MM.1S (cell line): ENCODE measurements around the gene YTHDF1.

ENCODE experiments used
- DNase-seq: peaks from one replicate; pipeline ENCODE4 v3.0.0-alpha.2; 2015
- H2AFZ ChIP-seq: fragments of 300-600 bp; sonication (generic); 2 replicates; pipeline ENCODE4 v1.6.0; 2016; ENCODE audit warnings: antibody characterized with exemption, low read length
- H3F3A ChIP-seq: fragments of 300-600 bp; sonication (generic); 2 replicates; pipeline ENCODE4 v1.6.1; 2016; ENCODE audit warnings: mild to moderate bottlenecking, antibody characterized with exemption, low read length, moderate library complexity, mixed read lengths; ENCODE audit not compliant: insufficient read depth
- H3K27ac ChIP-seq: fragments of 300-600 bp; sonication (generic); 2 replicates; pipeline ENCODE4 v1.5.1; 2016; ENCODE audit warnings: mild to moderate bottlenecking, low read length
- H3K27me3 ChIP-seq: fragments of 300-600 bp; sonication (generic); replicated peaks from 2 replicates; pipeline ENCODE4 v1.6.0; 2016; ENCODE audit warnings: low read length; ENCODE audit not compliant: insufficient read depth
- H3K36me3 ChIP-seq: fragments of 300-600 bp; sonication (generic); replicated peaks from 2 replicates; pipeline ENCODE4 v1.6.1; 2016; ENCODE audit warnings: mild to moderate bottlenecking, low read length, mixed read lengths; ENCODE audit not compliant: insufficient read depth
- H3K4me1 ChIP-seq: fragments of 300-600 bp; sonication (generic); 2 replicates; pipeline ENCODE4 v1.6.1; 2016; ENCODE audit warnings: low read length, mixed read lengths
- H3K4me2 ChIP-seq: fragments of 300-600 bp; sonication (generic); 2 replicates; pipeline ENCODE4 v1.6.0; 2016; ENCODE audit warnings: low read depth, low read length
- H3K4me3 ChIP-seq: fragments of 300-600 bp; sonication (generic); 2 replicates; pipeline ENCODE4 v1.5.1; 2016; ENCODE audit warnings: low read length, mixed read lengths
- H3K79me2 ChIP-seq: fragments of 300-600 bp; sonication (generic); 2 replicates; pipeline ENCODE4 v1.6.1; 2016; ENCODE audit warnings: mixed run types, low read length, mixed read lengths
- H3K9ac ChIP-seq: fragments of 300-600 bp; sonication (generic); 2 replicates; pipeline ENCODE4 v1.6.1; 2016; ENCODE audit warnings: low read length, mixed read lengths
- H3K9me2 ChIP-seq: fragments of 300-600 bp; sonication (generic); replicated peaks from 2 replicates; pipeline ENCODE4 v1.6.1; 2016; ENCODE audit warnings: mild to moderate bottlenecking, low read length, mixed read lengths; ENCODE audit not compliant: insufficient read depth
- H3K9me3 ChIP-seq: fragments of 300-600 bp; sonication (generic); replicated peaks from 2 replicates; pipeline ENCODE4 v1.6.1; 2016; ENCODE audit warnings: mild to moderate bottlenecking, low read length, mixed read lengths; ENCODE audit not compliant: insufficient read depth
- H4K20me1 ChIP-seq: fragments of 300-600 bp; sonication (generic); 2 replicates; pipeline ENCODE4 v1.6.1; 2016; ENCODE audit warnings: mild to moderate bottlenecking, low read length, moderate library complexity, mixed read lengths; ENCODE audit not compliant: insufficient read depth
- EZH2 ChIP-seq: fragments of 300-600 bp; sonication (generic); optimal IDR thresholded peaks from 2 replicates; pipeline ENCODE3; 2017; ENCODE audit warnings: low read depth, mild to moderate bottlenecking, antibody characterized with exemption, low read length, mixed read lengths
- EZH2phosphoT487 ChIP-seq: fragments of 300-600 bp; sonication (generic); IDR thresholded peaks from 2 replicates; pipeline ENCODE4 v1.6.1; 2018; ENCODE audit warnings: antibody characterized with exemption, low read length
- TF ChIP-seq, protein P1 (sequence below): fragments of 300-600 bp; sonication (generic); IDR thresholded peaks from 2 replicates; pipeline ENCODE4 v1.5.1; 2016; ENCODE audit warnings: antibody characterized with exemption, low read length, mixed read lengths

Gene YTHDF1

DNA sequence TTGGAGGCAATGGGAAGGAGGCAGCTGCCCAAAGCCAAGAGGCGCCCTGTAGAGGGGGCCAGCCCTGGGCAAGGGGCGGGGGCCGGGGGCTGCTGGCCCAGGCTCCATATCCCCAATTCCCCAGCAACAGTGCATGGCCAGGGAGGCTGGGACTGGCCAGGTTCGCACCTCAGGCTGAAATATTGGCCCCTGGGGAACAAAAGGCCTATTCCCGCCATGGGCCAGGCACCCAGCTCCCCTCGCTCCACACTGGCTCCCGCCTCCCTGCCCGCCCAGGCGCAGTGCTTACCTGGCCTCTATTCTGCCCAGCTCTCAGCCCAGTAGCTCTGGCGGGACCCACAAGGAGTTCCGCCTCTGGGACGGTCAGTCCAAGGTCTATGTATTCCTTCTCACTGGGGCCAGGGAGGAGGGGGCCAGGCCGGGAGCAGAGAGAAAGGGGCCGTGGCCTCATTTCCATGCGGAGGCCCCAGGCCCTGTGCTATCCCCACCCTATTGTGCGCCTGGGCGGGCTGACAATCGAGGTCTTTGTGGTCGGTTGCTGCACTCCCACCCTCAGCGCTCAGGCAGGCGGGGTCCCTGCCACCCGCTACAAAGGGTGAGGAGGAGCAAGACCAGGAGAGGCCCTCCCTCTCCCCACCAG is 42.3 kb downstream of the YTHDF1 start:
- no peak for DNase-seq
- Histone ChIP-seq H3K27me3 (peaks cover 79% of the 10 kb centered on the region), H3K4me2 (no peak overlapping the region), H3K36me3 (no peaks in the 10 kb centered on the region), H4K20me1 (no peaks in the 10 kb centered on the region), H3K27ac (no peak overlapping the region), H3K4me3 (no peak overlapping the region), H2AFZ (no peak overlapping the region), H3K4me1 (no peaks in the 10 kb centered on the region), H3K9me3 (no peaks in the 10 kb centered on the region), H3F3A (no peaks in the 10 kb centered on the region), H3K79me2 (no peaks in the 10 kb centered on the region), H3K9me2 (no peaks in the 10 kb centered on the region), H3K9ac (no peak overlapping the region)
- no peak for TF ChIP-seq EZH2phosphoT487
- no peak for TF ChIP-seq EZH2
- TF ChIP-seq, protein P1, sequence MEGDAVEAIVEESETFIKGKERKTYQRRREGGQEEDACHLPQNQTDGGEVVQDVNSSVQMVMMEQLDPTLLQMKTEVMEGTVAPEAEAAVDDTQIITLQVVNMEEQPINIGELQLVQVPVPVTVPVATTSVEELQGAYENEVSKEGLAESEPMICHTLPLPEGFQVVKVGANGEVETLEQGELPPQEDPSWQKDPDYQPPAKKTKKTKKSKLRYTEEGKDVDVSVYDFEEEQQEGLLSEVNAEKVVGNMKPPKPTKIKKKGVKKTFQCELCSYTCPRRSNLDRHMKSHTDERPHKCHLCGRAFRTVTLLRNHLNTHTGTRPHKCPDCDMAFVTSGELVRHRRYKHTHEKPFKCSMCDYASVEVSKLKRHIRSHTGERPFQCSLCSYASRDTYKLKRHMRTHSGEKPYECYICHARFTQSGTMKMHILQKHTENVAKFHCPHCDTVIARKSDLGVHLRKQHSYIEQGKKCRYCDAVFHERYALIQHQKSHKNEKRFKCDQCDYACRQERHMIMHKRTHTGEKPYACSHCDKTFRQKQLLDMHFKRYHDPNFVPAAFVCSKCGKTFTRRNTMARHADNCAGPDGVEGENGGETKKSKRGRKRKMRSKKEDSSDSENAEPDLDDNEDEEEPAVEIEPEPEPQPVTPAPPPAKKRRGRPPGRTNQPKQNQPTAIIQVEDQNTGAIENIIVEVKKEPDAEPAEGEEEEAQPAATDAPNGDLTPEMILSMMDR, result no peak

DNA sequence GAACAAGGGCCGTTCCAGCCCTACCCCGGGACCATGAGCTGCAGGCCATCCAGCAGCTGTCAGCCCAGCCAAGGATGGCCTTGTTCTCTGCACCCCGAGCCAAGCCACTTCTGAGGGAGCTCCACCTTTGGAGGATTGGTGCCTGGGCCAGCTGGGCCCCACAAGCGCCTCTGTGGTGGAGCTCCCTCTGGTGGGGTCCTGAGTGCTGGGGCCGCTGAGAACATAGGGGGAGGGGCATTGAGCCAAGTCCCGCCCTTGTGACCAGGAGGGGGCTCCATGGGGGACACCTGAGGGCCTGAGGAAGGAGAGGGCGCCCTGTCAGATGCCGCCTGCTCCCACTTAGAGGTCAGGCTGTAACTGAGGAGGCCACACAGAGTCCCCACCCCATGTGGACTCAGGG is 43.2 kb downstream of the YTHDF1 start:
- Histone ChIP-seq H3K4me2 (no peak overlapping the region), H3K36me3 (no peaks in the 10 kb centered on the region), H3K27ac (no peak overlapping the region), H3K4me3 (no peak overlapping the region), H3K9ac (no peak overlapping the region), H3F3A (no peaks in the 10 kb centered on the region), H3K9me2 (no peaks in the 10 kb centered on the region), H3K4me1 (no peaks in the 10 kb centered on the region), H3K79me2 (no peaks in the 10 kb centered on the region), H4K20me1 (no peaks in the 10 kb centered on the region), H3K27me3 (peaks cover 71% of the 10 kb centered on the region), H2AFZ (no peak overlapping the region), H3K9me3 (no peaks in the 10 kb centered on the region)
- TF ChIP-seq, protein P1, result peak; percentile 12; the same call in 1 of the 2 replicates
- TF ChIP-seq EZH2phosphoT487, result no peak
- no peak for DNase-seq

DNA sequence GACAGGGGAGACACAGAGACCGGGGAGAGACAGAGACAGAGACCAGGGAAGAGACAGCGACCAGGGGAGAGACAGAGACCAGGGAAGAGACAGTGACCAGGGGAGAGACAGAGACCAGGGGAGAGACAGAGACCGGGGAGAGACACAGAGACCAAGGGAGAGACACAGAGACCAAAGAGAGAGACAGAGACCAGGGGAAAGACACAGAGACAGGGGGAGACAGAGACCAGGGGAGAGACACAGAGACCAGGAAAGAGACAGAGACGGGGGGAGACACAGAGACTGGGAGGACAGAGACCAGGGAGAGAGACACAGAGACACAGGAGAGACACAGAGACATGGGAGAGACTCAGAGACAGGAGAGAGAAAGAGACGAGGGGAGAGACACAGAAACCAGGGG is 43.9 kb downstream of the YTHDF1 start:
- H3K27me3 ChIP-seq, result peaks cover 71% of the 10 kb centered on the region
- no peak overlapping the region for H3K9ac ChIP-seq
- no peak overlapping the region for H3K4me2 ChIP-seq
- H3K79me2 ChIP-seq, result no peaks in the 10 kb centered on the region
- no peak overlapping the region for H3K27ac ChIP-seq
- H3K4me3 ChIP-seq, result no peak overlapping the region
- H3K36me3 ChIP-seq, result no peaks in the 10 kb centered on the region
- H3F3A ChIP-seq, result no peaks in the 10 kb centered on the region
- H2AFZ ChIP-seq, result no peak overlapping the region
- H3K9me3 ChIP-seq, result no peaks in the 10 kb centered on the region
- H3K4me1 ChIP-seq, result no peaks in the 10 kb centered on the region
- no peak for DNase-seq
- TF ChIP-seq EZH2phosphoT487, result no peak
- no peak for TF ChIP-seq EZH2
- TF ChIP-seq, protein P1, result no peak
- H3K9me2 ChIP-seq, result no peaks in the 10 kb centered on the region
- no peaks in the 10 kb centered on the region for H4K20me1 ChIP-seq
